ENCODE measurements around the gene AHDC1. TPM values are rescaled to one million over a fixed set of nuclear protein-coding genes. Genes with fewer than 3 reads are reported as not detected.
"Not testable (repeated sequence)": the region's sequence is repeated elsewhere in the genome, so short reads cannot be mapped to it uniquely, and the experiment has no call there.

The AHDC1 gene
- polyA plus RNA-seq, 1 donor = 93.6 TPM

DNA sequence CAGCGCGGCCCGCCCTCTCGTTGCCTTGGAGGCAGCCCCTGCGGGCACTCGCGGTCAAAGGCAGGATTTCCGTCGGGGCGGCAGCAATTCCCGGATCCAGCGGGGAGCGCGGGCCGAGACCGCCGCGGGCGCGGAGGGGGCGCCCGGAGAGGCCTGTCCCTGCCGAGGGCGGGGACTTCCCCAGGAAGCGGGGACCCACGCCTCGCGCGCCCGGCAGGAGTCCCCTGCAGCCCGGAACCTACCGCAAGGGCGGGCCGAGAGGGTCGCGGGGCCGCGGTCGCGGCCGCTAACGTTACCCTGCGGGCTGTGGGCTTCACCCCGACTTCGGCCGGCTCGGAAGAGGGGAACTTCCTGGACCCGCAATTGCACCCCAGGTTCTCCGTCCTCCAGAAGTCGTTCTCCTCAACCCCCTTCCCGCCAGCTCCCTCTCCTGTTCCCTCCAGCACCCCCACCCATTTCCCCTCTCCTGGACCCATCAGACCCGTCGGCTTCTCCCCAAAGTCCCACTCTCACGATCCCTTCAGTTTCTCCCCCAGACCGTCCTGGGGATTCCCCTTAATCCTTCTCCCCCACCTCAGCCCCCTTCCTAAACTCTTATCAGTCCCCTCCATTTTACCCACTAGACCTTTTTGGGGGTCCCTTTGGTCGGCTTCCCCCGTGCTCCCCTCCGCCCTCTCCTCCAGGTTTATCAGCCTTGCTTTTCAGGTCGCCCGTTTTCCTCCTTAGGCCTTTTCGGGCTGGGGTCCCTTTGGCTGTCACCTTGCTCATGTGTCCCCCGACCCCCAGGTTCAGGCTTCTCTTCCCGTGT, 30.4 kb upstream of the AHDC1 start:
- DNase-seq (ENCODE audit: low read depth) = no peak

DNA sequence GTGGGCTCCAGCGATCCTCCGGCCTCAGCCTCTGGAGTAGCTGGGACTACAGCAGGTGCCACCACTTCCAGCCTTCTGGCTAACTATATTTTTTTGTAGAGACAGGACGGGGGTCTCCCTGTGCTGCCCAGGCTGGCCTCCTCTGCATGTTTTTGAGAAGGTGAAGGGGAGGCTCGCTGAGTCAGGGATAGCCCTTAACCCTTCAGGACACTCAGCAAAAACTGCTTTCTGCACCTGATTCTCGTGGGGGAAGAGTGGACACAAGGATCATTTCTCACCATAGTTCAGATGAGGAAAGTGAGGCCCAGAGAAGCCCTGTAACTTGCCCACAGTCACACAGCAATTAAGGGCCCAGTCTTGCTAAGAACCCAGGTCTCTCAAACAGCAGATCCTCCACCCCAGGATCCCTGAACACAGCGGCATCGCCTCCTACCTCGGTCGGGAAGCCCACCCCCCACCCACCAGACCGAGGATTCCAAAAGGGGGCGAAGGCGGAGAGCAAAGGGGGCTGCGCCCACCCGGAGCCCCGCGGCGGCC, 29.8 kb upstream of the AHDC1 start:
- no peak for DNase-seq (ENCODE audit: low read depth)

DNA sequence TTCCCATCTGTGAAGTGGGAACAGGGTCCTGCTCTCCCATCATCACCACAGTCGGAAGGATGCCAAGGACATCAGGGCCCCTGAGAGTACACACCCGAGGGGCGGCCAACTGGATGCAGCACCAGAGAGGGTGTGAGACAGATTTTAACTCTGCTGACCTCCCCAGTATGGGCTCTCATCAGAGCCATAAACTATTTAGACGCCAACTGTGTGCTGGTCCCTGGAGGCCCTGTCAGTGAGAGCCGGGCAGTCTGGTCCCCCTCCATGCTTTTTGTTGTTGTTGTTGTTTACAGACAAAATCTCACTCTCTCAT, 29.3 kb upstream of the AHDC1 start:
- no peak for DNase-seq (ENCODE audit: low read depth)

DNA sequence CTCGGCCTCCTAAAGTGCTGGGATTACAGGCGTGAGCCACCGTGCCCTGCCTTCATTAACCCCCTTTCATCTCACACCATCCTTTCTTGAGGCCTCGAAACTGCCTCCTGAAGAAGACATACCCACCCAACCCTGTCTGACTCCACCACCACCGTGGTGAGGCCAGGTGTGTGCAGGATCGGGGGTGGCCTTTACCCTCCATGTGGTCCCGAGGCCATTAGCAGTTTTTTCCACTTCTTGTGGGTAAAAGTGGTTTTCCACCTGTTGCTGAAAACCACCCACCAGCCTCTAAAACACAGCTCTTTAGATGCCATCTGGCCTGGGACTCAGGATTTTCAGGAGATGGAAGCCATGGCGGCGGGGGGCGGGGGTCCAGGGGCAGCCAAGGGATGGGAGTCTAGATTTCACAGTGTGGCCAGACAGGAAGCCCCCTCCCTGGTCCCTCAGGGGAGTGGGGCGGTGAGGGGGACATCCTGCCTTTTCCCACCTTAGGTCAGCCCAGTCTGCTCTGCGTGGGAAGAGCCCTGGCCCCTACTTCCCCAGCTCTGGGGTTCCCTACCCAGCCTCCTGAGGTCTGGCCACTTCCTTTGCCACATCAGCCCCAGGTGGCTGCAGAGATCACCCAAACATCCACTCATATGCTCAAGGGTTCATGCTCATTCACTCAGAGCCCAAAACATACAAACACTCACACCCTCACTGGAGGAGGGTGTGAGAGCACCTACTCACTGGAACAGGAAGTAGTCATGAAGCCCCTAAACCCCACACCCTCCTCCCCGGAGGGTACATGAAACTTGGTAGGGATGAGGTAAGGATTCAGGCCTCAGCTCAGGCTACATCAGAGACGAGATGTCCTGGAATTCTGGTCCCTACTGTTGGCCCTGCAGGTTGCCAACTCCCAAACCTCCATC, 28.7 kb upstream of the AHDC1 start:
- DNase-seq (ENCODE audit: low read depth) = no peak

DNA sequence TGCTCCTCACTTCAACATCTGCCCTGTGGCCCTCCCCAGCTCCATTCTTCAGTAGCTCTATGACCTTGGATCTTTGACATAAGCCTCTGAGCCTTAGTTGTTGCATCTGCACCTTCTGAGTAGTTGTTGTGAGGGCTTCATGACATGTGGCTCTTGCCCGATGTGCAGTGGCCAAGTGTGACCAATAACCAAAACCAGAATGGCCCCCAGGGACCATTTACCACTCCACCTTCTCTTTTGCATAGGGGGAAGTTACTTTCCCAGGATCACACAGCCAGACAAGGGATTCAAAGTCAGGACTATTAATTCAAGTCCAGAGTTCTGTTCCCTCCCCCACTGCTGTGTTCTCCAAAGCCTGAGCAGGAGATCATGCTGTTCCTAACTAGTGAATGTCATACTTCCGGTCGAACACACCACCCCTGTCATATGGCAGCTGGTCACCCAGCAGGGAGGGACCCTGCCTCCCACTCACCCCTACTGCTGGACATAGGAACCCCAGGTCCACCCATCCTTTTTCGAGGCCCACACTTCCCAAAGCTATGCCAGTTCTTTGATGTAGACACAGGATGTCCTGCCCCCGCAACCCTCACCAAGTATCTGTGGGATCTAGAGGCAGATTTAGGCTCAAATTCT, 27.0 kb upstream of the AHDC1 start:
- DNase-seq (ENCODE audit: low read depth) = no peak

DNA sequence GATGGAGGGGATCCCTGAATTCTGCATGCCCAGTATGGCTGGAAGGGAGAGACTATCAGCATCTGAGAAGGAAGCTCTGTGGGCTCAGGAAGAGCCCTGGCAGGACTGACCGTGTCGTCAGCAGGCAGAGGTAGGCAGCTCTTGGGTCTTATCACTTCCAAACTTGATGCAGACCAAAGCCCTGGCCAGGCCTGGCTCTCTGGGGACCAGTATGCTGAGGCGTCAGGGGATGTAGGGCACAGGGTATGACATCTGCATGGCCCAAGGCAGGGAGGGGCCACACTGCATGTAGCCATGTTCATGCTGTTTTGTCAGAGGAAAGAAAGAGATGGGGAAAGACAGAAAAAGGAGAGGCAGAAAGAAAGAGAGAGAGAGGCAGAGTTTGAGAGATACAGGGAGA, 24.8 kb upstream of the AHDC1 start:
- DNase-seq (ENCODE audit: low read depth) = no peak

DNA sequence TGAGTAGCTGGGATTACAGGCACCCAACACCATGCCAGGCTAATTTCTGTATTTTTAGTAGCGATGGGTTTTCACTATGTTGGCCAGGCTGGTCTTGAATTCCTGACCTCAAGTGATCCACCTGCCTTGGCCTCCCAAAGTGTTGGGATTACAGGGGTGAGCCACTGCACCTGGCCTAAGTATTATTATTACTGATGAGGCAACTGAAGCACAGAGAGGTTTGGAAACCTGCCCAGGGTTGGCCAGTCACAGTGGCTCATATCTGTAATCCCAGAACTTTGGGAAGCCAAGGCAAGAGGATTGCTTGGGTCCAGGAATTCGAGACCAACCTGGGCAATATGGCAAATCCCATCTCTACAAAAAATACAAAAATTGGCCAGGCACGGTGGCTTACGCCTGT, 23.8 kb upstream of the AHDC1 start:
- not testable (repeated sequence) for DNase-seq (ENCODE audit: low read depth)

DNA sequence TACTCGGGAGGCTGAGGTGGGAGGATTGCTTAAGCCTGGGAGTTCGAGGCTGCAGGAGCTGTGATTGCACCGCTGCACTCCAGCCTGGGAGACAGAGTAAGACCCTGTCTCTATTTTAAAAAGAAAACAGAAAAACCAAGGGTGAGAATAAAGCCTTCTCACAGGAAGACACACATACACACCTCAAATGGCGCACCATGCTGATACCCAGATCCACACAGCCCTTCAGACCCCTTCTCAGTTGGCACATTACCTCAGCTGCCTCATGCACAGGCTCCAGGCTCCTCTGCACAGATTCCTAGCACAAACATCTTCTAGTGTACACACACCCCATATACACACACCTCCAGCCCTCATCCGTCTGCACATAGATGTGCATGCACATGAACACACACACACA, 23.1 kb upstream of the AHDC1 start:
- DNase-seq (ENCODE audit: low read depth) = no peak

DNA sequence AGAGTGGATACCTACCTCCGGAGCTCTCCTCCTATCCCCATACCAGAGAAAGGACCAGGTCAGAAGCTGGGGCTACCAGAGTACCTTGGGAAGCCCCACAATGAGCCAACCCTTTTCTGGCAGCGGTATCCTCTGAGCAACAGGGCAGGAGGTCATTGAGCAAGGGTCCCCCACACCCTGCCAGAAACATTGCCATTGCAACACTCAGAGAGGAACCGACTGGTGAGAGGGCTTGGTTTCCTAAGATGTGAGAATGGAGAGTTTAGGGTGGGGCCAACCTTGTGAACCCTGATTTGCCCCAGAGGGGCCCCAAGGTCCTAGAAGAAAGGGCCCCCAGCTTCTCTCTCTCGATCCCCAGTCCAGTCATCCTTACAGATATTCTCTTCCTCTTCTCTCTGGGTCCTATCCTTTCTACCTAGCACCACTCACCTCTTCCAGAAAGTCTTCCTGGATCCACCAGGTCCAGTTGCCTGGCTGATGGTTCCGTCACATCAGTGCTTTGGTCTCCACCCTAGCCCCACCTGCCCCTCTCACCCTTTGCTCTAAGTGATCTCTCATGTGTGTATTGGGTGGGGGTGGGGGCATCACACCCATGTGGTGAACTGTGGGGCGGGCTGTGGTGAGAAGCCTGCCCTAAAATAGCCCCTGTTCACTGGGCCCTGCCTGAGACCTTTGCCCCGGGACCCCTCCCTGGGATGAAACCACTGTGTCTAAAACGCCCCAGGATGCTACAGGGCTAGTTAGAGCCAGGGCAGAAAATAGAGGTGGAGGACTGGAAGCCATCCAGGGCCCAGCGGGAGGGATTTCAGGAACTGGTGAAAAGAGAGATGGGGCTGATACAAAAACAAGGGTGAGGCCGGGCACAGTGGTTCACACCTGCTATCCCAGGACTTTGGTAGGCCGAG, 22.3 kb upstream of the AHDC1 start:
- DNase-seq (ENCODE audit: low read depth) = no peak

DNA sequence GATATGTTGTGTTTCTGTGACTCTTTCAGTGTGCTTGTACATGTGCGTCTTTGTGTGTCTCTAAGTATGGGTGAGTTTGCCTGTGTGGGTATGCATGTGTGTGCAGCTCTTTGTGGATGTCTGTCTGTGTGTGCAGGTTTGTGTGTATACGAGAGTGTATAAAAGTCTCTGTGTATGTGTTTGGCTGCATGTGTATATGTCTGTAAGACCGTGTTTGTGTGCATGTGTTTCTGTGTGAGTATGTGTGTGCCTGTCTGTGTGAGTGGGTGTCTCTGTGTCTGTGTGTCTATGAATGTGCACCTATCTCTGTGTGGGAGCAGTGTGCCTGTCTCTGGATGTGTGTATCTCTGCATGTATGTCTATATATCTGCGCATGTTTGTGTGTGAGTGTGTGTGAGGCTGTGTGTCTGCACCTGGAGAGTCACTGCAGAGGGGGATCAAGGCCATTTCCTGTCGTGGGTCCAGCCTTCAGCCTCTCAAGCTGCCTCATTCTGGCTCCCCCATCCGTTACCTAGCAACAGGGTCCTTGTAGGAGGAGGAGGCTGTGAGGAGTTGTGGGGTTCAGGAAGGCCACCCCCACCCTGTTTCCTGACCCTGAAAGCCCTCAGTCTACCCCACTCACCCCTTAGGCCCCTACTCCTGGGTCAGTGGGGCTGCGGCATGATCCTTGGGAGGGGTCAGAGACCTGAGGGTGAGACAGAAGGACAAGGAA, 20.7 kb upstream of the AHDC1 start:
- no peak for DNase-seq (ENCODE audit: low read depth)

DNA sequence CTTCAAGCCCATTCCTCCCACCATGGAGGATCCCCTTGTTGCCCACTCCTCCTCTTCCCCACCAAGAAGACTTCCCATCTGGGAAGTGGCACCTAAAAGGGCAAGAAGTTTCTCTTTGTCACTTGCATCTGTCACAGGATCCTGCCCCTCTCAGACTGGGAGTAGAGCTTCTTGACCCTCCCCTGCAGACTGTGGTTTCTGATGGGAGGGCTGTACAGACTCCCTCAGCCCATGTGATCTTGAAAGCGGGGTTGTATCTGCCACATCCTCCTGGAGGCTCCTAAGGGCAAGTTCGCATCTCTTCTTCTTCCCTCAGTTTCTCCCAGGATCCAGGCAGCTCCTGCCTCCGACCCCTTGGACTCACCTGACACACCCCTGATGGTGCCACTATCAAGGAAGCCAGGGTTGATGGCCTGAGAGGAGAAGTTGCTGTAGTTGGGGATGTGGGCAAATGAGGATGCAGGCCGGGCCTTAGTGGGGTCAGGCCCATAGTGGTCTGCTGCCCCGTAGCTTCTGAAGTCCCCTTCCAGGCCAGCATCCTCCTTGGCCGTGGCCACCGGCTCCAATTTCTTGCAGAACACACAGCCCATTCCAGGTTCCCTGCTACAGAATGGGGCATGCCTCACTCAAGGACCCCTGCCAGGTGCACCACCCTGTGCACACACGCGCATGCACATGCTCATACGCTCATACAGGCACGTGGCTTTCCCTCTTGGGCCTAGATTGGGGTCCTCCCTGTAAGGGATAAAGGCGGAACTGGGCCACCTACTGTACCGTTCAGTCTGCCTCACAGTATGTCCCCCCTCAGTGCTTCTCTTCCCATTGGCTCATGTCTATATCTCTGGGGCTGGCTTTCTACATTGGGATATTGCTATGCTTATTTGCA, 19.6 kb upstream of the AHDC1 start:
- DNase-seq (ENCODE audit: low read depth) = no peak

DNA sequence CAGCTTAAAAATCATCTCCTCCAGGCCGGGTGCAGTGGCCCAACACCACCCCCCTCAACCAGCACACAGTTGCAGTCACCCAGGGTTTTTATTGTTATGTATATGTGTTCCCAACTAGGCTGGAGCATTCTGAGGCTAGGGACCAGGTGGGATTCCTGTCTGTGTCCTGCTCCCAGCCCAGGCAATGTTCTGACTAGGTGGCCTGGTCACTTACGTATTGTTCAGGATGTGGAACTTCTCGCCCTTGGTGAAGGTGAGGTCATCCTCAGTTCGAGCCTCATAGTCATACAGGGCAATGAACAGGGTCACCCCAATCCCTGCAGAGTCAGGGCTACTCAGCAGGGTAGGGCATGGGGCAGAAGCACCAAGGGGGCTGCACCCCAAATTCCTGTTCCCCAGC, 18.9 kb upstream of the AHDC1 start:
- no peak for DNase-seq (ENCODE audit: low read depth)

DNA sequence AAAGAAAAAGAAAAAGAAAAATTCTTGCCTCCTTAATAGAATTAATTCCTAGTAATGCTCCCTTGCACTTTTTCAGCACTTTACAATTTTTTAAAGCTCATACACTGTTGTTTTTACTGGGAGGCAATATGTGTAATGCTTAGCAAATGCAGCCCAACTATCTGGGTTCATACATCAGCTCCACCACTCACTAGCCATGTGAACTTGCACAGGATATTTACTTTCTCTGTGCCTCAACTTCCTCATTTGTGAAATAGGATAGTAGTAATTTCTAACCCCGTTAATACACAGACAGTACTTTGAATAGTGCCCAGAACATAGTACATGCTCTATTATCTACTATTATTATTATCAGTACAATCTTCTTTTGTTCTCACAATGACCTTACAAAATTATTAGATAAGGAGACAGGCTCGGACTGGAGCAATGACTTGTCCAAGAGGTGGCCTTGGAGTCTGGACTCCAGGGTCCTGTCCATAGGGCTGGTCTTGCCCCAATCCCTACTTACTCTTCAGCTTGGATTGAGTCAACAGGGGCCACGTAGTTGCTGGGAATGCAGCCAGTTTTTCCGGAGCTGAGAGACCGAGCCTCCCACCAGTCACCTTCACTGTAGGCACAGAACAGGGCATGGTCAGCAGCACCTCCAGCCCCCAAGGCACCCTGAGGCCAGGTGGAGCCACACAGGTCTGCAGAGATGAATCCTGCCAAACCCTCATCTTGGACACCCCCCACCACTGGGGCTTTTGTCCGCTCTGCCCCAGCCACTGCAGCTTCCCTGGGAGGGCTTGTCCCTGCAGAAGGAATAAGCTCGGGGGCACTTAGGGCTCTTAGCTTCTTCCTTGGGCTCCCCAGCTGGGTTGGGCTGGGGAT, 17.3 kb upstream of the AHDC1 start:
- no peak for DNase-seq (ENCODE audit: low read depth)

DNA sequence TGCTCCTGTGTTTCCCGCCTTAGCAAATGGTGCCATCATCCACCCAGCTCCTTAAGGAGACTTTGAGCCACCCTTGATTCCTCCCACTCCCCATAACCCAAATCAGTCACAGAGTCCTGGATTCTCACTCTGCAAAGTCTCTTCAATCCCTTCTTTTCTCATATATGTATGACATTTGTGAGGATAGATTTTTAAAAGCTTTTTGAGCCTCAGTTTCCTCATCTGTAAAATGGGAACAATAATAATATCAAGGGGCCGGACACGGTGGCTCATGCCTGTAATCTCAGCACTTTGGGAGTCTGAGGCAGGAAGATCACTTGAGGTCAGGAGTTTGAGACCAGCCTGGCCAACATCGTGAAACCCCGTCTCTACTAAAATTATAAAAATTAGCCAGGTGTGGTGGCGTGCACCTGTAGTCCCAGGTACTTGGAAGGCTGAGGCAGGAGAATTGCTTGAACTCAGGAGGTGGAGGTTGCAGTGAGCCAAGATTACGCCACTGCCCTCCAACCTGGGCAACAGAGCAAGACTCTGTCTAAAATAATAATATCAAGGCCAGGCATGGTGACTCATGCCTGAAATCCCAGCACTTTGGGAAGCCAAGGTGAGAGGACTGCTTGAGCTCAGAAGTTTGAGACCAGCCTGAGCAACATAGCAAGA, 16.0 kb upstream of the AHDC1 start:
- not testable (repeated sequence) for DNase-seq (ENCODE audit: low read depth)

DNA sequence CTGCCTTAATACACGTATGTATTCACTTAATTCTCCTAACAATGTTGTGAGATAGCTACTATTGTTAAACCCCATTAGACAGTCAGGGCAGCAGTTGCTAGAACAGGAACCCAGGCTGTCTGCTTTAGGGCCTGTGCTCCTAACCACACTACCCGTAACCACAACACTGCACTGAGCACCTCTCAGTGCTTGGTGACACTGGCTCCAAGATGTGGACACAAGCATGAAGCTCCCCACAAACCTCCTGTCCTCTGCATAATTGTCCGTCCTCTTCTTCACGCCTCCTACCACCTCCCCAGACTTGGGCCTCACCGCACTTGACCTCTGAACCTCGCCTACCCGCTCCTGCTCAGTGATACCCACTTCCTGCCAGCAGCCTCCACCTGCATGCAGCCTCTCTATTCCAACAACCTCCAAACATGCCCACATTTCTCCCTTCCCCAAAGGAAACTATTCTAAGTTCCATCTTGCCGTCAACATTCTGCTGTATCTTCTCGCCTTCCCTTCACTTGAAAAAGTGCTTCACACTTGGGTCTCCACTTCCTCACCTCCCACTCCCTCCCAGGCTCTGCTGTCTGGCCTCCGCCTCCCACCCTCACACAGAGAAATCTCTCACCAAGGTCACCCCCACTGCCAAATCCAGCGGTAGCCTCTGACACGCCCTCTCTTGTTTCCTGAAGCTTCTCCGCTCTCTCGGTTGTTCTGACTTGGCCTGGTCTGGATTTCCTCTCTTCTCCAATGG, 14.6 kb upstream of the AHDC1 start:
- no peak for DNase-seq (ENCODE audit: low read depth)

DNA sequence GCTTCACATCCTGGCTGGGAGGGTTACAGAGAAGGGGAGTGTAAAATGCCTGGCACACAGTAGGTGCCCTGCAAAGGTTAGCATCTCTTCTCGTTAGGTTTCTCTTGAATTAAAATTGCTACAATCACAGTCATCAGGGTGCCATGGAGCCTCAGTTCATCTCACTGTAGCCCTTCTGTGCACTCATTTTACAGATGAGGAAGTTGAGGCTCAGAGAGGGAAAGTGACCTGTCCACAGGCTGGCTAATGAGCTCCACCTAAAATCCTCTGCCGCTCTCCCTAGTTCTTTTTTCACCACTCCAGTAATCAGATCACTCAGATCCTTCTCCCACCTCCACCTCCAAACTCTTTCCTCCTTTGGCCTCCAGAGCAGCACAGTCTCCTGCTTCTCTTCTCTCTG, 13.5 kb upstream of the AHDC1 start:
- DNase-seq (ENCODE audit: low read depth) = no peak

DNA sequence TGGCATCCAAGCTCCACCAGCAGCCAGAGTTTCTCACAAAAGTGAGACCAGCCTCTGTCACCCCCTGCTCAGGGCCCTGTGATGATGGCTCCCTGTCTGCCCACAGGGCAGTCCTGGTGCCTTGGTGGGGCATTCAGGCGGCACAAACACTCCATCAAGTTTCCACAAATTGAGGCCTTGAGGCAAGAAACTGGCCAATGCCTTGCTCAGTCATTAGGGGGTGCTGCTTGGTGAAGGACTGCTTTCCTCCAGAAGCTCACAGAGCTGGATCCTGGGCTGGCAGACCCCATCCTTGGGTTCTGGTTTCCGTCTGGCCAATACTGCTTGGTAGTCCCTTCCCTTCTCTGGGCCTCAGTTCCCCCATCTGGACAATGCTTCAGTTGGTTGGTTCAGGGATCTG, 12.5 kb upstream of the AHDC1 start:
- no peak for DNase-seq (ENCODE audit: low read depth)

Data from forelimb muscle (tissue), 1 donor.